Activated CD4-positive, alpha-beta T cell treated with anti-CD3 and anti-CD28 coated beads, Interleukin-2, amount 50 U/mL, for 1 hour (primary cell): Measurements from ENCODE around the gene IRX5.

Experiments used
- DNase-seq: peaks from one replicate; pipeline ENCODE4 v3.0.0-alpha.2; 2020

The IRX5 gene

DNA sequence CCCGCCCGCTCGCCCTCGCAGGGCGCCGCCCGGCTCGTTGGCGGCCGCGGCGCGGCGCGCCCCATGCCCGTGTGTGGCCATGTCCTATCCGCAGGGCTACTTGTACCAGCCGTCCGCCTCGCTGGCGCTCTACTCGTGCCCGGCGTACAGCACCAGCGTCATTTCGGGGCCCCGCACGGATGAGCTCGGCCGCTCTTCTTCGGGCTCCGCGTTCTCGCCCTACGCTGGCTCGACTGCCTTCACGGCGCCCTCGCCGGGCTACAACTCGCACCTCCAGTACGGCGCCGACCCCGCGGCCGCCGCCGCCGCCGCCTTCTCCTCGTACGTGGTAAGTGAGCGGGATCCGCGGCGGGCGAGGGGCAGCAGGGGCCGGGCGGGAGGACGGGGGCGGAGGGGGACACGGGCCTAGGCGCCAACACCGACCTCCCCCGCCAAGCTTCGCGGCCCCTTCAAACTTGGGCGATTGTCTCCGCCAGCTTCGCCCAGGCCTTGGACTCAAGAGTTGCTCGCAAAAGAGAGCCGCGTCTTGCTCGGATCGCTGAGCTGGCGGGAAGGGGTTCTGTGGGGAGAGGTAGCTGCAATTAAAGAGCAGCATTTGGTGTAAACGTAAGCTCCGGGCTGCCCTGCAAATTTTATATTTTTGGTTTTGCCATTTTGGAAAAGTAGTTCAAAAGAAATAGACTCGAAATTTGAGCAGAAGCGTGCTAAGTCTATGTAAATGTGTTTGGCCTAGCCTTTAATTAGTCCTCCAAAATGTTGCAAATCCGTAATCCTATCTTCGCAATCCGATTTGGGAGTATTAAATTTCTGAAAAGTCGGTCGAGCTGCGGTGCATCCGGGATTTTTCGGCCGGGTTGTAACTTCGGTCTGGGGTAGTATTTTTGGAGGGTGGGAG lies 702 bp downstream of the IRX5 start:
- DNase-seq = no peak

GRCh38 chr16:54932021-54932660 lies 1.5 kb downstream of the IRX5 start:
- DNase-seq = no peak

DNA sequence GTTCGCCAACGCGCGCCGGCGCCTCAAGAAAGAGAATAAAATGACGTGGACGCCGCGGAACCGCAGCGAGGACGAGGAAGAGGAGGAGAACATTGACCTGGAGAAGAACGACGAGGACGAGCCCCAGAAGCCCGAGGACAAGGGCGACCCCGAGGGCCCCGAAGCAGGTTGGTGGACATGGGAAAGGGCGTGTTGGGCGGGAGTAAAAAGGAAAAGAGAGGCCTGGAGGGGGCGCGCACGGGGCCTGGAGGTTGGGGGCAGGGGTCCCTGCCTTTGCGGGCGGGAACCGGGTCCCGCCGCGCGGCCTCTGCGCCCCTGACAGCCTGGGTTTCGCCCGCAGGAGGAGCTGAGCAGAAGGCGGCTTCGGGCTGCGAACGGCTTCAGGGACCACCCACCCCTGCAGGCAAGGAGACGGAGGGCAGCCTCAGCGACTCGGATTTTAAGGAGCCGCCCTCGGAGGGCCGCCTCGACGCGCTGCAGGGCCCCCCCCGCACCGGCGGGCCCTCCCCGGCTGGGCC lies 2.1 kb downstream of the IRX5 start:
- DNase-seq = no peak

DNA sequence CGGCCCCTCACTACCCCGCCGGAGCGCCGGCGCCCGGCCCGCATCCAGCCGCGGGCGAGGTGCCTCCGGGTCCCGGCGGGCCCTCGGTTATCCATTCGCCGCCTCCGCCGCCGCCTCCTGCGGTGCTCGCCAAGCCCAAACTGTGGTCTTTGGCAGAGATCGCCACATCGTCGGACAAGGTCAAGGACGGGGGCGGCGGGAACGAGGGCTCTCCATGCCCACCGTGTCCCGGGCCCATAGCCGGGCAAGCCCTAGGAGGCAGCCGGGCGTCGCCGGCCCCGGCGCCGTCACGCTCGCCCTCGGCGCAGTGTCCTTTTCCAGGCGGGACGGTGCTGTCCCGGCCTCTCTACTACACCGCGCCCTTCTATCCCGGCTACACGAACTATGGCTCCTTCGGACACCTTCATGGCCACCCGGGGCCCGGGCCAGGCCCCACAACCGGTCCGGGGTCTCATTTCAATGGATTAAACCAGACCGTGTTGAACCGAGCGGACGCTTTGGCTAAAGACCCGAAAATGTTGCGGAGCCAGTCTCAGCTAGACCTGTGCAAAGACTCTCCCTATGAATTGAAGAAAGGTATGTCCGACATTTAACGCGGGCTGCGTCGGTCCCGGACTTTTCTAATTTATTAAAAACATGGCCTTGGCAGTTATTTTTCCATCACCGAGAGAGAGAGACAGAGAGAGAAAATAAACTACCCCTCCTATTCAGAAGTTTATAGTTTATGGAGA lies 2.8 kb downstream of the IRX5 start:
- no peak for DNase-seq

DNA sequence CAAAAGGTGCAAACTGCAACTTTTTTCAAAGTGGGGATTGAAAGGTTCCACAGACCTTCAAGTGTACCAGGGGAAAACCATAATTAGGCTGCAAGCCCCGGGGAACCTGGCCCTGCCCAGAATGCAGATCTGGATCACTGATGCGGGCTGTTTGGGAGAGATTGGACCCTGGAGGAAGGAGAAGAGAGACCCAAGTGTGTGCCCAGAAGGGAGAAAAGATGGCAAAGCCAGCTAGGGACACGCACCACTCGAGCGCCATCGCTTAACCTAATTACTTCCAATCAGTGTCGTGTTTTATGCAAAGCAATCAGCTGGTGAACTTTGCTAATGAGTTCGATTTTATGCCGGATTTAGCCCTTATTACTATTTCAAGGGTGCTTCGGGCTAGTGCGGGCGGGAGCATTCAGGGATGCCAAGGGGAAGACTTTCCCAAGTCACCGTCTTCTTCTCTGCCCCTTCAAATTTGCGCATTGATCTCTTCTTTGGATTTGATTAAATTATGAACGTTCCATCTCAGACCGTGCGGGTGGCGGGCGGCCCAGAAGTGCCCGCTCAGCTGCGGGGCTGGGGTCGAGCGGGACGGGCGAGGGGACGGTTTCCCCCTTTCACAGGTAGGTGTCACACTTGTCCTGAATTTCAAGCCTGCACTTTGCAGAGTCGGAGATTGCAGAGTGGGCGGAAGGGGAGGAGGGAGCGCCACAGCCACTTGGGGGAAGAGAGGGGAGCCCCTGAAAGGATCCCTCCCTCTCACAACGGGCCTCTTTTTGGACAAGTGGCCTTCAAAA lies 4.0 kb downstream of the IRX5 start:
- no peak for DNase-seq

- DNase-seq = no peak
Observed at GRCh38 chr16:54935266-54935968, 4.8 kb downstream of the IRX5 start.

DNA sequence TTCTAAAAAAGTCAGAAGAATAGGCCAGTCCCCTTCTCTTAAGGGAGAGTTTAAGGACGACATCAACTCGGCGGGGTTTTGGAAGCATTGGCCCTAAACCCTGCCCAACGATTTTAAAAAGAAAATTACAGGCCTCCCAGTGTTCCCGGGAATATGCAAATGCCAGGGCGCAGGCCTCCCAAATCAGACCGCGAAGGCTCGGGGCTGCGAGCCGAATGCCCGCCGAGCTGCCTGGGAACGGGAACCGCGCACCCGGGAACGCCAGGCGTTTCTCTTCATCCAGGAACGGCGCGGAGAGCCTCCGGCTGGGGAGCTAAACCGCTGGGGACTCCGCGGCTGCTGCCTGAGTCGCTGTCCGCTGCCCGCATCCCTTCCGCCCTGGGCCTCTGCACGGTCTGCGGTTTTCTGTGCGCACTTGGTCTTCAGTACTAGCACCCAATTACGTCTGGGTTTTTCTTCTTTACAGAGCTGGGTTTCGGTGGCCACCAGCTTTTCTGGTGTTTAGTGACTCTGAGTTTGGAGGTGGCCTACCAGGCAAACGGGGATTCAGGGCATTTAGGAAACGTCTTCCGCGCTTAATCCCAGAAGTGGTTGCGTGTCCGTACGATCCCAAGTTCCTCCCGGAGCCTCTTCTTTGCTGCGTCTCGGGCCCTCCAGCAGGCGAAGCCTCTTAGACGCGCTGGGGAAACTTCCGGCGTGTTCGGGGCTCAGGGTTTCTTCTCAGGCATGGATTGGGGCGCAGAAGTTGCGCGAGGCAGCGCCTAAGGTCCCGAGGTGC lies 5.7 kb downstream of the IRX5 start:
- DNase-seq = no peak

DNA sequence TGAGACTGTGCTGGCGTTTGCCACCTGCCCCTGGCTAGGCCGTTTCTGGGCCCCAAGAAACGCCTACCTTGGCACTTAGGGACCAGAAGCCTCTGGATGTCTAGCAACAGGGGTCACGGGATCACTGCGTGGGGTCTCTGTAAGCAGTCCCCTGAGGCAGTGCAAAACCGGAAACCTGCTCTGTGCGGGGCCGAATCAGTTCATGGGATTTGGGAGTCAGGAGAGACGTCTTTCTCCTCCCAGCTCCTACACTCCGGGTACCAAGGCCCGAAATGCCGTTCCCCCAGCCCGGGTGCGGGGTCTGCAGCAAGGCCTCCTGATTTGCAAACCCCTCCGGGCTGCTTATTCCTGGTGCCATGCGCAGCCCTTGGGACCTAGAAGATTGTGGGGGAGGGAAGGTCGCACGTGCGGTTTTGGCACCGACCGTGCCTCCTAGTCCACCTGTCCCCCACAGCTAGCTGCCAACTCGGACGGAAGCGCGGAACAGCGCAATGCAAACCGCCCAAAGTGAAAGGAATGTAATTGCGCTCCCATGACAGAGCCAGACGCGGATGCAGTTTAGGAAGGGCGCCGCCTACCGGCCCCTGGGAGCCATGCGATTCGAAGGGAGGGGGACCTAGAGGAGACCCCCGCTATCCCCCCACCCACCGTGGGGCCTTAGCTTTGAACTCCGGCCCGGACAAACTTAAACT lies 6.5 kb downstream of the IRX5 start:
- no peak for DNase-seq

DNA sequence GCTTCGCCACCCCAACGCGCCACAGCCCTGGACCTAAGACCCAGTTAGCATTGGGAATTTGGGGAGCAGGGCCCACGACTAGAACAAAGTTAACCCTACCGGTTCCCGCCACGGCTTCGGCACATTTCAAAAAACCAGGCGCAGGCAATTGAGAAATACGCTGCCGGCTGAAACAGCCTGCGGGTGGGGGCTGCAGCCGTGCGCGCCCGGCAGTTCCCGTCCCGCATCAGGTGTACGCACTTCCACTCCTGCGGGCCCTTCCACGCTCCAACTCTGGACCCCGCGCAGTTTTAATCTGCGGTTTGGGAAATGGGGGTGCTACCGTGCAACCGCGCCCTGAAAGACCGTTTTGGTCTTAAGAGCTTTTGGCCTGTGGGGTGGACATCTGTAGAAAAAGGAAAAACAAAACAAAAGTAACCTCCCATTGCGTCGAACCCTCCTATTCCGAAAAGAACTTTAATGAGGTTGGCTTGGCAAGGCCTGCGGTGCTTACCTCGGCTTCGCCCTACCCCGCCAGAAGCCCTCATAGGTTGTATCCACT lies 7.1 kb downstream of the IRX5 start:
- DNase-seq = no peak

- no peak for DNase-seq
Observed at GRCh38 chr16:54938212-54939028, 7.8 kb downstream of the IRX5 start.

GRCh38 chr16:54939029-54939346 lies 8.3 kb downstream of the IRX5 start:
- DNase-seq = no peak

DNA sequence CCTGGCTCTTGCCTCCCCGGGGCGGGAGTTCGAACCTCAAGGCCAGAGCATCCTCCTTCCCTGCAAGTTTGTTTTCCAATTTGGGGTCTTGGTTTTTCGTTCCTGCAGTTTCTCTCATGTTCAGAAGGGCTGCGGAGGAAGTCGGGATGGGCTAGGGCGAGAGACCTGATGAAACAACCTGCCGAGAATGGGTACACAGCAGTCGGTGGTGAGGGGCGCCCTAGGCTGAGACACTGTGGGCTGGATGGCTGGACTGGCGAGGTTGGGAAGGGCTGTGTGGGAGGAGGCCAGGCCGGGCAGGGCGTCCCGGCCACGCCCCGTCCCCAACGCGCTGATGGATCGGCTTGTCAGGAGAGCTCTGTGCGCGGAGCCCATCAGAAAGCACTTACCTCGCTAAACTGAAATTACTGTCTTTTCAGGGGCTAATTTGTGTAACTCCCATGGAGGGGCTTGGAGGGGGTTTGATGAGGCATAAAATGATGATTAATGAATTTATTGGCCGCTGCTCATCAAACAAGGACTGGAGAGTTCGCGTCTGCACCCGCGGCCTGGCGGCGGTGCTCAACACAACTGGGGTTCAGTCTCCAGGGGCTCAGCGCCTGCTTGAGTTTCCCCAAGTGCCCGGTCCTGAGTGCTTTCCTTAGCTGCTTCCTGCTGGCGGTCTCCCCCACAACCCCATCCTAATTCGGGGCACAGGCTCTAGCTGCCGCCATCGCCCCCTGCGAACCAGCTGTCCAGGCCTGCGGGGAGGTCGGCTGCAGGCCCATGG lies 9.0 kb downstream of the IRX5 start:
- no peak for DNase-seq

- no peak for DNase-seq
Observed at GRCh38 chr16:54940279-54940604, 9.6 kb downstream of the IRX5 start.

DNA sequence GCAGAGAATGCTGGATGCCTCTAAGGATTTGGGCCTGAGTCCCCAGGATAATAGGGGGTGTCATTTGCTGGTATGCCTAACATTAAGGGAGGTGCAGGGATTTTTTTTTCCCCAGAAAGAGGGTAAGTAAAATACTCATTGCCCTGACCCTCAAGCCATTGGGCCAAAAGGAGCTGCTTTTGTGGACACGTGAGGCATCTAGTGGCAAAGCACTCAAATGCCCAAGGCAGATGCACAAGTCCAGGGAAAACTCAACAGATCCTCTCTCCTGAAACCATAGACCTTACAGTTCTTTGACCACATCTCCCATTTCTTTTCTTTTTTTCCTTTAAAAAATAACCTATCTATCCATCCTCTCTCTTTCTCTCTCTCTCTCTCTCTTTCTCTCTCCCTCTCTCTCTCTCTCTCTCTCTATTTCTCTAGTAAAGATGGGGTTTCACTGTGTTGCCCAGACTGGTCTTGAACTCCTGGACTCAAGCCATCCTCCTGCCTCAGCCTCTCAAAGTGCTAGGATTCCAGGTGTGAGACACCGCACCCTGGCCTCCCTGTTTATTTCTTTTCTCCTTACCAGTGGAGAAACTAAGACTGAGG lies 11.8 kb downstream of the IRX5 start:
- DNase-seq = no peak

DNA sequence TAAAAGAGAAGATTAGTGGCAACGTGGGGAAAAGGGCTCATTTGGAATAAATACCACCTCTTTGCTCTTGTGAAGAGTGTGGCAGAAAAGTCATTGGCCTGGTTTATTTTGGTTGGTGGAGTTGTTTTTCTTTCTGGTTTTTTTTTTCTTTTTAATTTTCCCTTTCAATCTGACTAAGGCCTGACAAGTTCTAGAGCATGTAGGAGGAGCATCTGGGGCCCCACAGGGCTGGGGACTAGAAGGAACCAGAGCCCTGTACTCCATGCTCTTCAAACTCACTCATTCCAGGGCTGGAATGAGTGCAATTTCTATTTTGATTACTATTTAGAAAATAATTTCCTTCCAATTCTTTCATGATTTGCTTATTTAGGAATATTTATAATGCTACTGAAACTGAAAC lies 13.3 kb downstream of the IRX5 start:
- DNase-seq = no peak

DNA sequence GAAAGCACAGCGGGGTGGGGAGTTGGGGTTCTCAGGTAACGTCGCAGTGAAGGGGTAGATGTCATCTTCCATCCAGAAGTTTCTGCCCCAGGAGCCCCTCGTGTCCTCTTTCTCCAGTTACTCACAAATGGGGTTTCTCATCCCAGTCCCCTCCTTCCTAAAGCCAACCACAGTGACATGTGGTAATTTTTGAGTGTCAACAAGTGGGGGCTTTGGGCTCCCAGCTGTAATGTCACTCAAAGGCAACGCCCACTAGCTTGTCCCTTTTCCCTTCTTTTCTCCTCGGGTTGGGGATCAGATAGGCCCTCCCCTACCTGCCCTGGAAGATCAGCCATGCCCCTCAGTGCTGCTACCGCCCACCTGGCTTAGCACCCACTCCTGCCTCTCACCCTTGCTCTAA lies 14.4 kb downstream of the IRX5 start:
- no peak for DNase-seq

- DNase-seq = no peak
Observed at GRCh38 chr16:54946909-54947308, 16.2 kb downstream of the IRX5 start.

DNA sequence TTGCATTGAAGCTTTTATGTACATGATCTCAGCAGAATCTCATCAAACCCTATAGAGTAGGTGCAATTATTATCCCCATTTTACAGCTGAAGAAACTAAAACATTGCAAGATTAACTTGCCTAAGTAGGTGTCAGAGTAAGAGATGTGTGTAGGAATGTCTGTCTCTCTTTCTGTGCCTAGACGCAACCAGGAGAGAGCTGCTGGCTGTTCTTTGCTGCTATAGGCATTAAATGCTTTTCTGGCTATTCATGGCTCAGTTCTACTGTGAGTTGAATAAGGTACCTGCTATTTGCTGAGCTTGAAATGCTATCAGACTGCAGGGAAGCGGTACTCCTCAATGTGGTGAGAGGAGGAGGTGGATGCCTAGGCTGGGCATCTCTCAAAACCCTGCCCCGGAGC lies 17.0 kb downstream of the IRX5 start:
- no peak for DNase-seq

DNA sequence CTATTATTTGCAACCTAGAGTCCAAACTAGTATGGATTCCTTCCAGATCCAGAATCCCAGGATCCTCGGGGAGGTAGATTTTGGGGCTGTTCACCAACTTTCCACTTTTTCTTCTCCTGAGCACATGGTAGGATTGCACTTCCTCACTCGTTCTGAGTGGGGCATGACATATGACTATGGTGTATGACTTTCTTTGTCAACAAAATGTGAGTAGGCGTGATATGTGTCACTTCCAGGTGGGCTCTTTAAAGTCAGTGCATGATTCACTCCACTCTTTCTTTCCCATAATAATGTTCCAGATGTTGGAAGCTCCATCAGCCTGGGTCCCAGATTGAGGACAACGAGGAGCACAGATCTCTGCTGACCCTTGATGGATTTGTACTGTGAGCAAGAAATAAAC lies 21.5 kb downstream of the IRX5 start:
- DNase-seq = no peak
